WTC11 (cell line): ENCODE measurements around the gene PRR23B.

Experiments
- CTCF ChIP-seq: fragments of 200-600 bp; IDR thresholded peaks from 2 replicates; pipeline ENCODE4 v1.8.0; 2022; ENCODE audit warnings: antibody characterized with exemption
- FOXK1 ChIP-seq: sonication (generic); formaldehyde crosslinking; IDR thresholded peaks from 2 replicates; pipeline ENCODE4 v1.8.0; 2022; ENCODE audit warnings: mild to moderate bottlenecking, moderate library complexity, missing genetic modification reagents
- ZNF121 ChIP-seq: sonication (generic); formaldehyde crosslinking; IDR thresholded peaks from 2 replicates; pipeline ENCODE4 v1.8.0; 2023; ENCODE audit warnings: missing genetic modification reagents

DNA sequence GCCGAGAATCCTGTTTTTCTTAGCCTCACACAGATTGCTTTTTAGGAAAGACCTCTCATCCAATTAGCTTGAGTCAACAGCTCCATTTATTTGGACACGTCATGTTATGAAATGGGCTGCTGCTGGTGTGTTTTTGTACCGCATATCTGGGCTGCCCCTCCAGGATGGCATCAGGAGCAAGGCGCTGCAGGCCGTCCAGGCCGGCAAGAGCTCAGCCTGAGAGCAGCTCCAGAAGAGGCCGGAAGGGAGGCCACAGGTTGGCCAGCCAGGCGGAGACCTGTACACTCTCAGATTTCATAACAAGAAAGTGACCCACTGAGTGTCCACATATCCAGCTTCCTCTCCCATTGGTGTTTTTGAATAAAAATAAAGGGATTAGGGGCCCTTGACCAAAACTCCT is 45.4 kb downstream of the PRR23B start:
- TF ChIP-seq ZNF121 (CRISPR knock-in tag) (no peak), CTCF (no peak), FOXK1 (CRISPR knock-in tag) (no peak)
